SKM-1 treated with dmso at 0.1 percent for 144 hours (cell line): Measurements from ENCODE around the gene TIRAP.
A peak's percentile ranks its signal among the peaks of the same experiment; 100 is the strongest.

Experiments used
- DNase-seq: peaks from one replicate; lab custom pipeline; 2025; ENCODE audit not compliant: unreplicated experiment; lab: John Stamatoyannopoulos, UW

Gene TIRAP

DNA sequence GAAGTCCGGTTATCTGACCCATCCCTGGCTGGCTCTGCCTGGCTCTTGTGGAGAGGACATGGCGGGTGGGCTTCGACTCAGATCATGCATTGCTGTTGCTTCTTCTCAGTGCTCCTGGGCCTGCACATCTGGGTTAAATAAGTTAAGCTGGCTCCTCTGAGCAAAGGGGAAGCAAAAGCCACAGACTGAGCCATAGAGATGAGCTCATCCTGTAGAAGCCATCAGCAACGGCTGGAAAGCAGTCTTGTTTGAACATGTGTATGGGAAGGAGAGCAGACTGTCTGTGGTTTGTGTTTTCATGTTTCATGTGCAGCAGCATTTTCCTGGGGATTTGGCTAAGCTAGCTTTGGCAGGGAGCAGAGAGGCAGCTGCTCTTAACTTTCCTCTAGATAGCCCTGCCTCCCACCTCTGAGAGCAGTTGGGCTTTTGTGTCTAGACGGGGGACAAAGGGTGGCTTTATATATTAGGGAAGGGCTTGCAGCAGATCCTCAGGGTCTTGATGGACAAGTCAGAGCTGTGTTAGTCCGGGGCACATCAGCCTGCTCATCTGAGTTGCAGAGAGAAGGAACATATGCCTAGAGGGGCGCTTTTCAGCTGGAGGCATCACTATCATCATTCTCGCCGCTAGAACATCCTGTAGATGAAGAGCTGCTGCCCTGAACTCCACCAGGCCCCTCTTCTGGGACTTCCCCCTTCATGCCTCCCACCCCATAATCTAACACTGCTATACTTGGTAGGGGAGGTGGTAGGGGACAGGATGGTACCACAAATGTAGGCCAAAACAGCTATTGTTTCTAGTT is 35.9 kb downstream of the TIRAP start:
- DNase-seq, result peak; percentile 96

DNA sequence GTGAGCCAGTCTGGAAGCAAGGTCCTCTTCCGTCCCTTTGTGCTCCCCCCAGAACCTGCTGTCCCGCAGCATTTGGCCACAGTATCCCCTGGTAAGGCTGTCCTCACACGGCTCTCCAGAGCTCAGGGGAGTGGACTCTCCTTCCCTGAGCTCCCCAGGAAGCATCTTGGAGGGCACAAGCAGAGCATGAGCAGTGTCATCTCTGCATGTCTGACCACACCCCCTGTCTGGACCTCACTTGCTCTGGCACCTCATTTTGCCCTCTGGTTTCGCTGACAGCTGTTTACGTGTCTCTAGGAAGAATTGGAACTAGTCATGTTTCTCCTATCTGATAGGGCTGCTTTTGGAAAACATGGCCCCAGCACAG is 36.5 kb downstream of the TIRAP start:
- no peak for DNase-seq

DNA sequence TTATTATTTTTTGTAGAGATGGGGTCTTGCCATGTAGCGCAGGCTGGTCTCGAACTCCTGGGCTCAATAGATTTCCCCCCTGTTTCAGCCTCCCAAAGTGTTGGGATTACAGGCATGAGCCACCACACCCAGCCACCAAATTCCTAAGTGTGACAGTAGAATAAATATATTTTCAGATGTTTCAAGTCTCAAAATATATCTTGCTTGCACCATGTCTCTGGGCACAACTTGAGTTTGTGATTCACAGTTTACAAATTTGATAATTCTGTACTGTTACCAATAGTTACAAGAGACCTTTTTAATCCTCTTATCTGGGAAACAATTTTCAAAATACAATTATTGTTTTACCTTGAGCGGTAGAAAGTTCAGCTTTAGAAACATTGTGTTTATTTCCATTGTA is 40.1 kb downstream of the TIRAP start:
- DNase-seq, result no peak

DNA sequence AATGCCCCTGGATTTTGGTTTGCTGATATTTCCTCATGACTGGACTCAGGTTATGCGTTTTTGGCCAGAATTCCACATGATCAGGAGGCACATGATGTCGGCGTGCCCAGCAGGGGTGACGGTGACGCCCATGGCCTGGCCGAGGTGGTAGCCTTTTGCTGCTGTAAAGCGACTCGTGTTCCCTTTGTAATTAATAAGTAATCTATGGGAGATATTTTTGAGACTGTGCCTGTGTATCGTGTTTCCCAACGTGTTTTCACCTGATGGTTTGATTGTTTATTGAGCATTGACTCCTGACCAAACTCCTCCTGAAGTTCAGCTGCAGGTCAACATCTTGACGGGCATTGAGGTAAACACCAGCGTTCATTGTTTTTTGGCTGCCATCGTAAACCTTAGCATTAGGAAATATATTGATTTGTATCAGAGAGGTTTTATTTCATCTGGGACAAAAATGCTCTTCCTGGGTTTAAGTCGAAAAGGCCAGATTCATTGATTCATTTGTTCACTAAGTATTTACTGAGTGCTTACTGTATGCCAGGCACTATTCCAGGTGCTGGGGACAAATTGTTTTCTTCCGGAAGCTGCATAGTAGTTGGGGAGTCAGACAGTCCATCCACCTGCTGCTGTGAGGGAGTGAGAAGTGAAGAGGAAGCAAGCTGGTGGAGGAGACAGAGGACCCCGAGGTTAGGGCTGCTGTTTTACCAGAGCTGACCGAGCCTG is 44.5 kb downstream of the TIRAP start:
- no peak for DNase-seq

DNA sequence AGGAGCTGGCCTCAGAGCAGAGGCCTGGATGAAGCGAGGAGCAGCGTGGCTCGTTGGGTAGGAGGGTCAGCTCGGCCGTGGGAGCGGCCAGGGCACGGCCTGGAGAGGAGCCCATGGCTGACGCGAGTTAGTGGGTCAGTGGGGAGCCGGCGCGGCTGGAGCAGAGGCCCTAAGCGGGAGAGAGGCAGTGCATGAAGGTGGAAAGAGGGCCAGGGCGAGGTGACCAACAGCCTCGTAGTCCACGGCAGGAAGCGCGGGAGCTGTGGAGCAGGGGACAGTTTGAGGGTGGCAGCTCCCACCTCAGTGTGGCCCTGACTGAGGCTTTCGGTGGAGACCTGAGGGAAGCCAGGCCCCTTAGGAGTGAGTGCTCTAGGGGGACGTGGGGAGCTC is 45.1 kb downstream of the TIRAP start:
- DNase-seq, result no peak

DNA sequence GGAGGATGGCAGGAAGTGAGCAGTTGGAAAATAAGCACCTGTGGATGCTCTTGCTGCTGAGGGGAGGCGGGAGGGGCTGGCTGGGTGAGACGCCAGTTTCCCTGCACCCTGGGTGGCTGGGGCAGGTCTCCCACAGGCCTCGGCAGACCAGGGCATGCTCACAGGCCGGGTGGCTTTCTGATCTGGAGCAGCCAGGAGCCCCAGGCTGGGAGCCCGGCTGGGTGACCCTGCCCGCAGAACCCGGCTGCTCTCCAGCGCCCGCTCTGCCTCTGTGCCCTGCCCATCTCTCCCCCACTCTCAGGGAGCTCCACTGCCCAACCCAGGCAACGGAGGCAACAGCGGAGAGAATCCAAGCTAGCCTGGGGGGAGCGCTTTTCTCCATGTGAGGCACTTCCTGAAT is 45.6 kb downstream of the TIRAP start:
- no peak for DNase-seq

DNA sequence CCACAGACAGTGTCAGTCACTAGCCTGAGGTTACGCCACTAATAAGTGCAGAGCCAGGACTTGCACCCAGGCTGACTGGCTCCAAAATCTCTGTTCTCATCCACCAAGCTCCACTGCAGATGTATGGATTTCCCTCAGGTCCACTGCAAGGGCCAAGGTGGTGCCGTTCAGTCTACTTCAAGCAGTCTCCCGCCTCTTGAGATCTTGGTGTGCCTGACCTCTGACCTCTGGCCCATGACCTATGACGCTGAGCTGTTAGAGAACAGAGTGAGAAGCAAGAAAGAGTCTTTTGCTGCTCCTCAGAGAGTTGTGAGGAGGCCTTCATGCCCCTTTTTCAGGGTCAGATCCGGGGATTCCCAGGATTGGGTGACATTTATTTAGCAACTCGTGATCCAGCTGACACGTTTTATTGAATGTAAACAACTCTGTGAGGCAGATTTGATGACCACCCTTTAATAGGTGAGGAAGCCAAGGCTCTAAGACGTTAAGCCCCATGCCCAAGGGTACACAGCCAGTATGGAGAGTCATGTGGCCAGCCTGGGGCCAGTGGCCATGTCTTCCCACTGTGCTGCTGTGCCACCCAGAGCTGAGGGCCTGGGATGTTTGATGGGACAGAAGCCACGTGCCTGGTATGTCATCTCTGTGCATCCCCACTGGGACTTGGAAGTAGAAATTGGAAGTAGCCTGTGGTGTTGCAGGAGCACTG is 46.2 kb downstream of the TIRAP start:
- DNase-seq, result no peak

DNA sequence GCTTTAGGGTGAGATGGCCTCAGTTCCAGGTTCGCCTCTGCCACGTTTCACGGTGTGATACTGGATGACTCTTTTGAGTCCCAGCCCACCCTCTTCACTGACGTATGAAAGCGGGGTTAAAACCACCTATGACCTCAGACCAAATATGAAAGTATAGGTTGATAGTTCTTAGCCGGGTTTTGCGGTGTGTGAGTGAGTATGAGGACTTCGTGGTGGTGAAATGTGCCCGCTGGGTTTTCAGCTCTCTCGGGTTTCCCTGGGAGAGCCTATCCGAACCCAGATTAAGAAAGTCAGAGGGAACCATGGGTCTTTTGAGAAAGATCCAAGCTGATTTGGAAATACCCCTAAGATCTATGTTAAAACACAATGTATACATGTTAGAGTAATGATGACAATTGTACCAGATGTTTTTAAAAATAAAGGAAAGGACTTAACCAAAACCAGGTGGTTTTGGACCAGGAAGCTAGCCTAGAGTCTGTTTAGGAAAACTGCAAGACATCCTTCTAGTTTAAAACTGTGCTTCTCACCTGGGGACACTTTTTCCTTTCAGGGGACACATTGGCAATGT is 46.8 kb downstream of the TIRAP start:
- no peak for DNase-seq

DNA sequence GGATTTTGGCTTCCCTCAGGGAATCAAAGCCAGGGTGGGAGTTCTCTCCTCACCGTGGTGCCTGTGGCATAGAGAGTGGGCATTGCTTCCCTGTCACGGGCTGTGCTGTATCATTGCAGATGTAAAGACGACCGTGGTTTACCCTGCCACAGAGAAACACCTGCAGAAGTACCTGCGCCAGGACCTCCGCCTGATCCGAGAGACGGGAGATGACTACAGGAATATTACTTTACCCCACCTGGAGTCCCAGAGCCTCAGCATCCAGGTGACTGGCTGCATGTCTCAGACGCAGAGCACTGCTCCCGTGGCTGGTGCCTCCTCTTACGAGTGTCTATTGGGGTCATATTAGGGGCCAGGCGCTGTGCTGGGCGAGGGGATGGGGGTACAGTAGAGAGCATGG is 48.4 kb downstream of the TIRAP start:
- DNase-seq, result no peak

DNA sequence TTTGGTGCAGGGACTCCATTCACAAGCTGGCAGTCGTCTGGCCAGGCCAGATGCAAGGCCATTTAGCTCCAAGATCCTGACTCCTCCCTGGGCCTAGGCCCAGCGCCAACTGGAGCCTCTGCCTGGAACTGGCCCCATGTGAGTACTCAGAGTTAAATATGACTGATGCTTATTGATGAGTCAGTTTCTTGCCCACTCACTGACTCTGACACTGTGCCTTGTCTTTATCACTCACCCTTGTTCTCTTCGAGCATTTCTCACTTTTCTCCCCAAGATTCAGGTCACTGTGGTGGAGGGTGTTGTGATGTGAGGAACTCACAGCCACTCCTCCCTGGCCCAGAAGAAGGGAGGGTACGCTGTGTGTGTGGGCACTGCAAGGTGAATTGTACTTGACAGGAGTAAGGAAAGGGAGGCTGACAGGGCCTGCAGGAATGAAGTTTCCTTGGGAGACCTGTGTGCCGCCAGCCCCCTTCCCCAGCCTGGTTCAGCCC is 49.4 kb downstream of the TIRAP start:
- DNase-seq, result no peak

DNA sequence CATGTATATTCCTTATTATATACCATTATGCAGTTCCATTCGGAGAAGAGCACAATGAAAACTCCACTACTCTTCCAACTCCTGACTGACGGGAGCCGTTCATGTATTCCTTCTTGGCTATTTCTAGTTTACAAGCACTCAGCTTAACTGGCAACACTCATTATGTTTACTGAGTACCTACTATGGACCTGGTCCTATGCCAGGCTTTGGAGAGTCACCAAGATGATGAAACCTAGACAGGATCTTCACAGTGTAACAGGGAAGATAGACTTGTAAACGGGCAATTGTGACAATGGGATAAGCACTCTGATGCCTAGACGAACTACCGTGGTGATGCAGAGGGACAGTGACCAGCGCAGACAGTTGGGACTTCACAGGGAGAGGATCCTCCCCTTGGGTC is 50.2 kb downstream of the TIRAP start:
- no peak for DNase-seq

DNA sequence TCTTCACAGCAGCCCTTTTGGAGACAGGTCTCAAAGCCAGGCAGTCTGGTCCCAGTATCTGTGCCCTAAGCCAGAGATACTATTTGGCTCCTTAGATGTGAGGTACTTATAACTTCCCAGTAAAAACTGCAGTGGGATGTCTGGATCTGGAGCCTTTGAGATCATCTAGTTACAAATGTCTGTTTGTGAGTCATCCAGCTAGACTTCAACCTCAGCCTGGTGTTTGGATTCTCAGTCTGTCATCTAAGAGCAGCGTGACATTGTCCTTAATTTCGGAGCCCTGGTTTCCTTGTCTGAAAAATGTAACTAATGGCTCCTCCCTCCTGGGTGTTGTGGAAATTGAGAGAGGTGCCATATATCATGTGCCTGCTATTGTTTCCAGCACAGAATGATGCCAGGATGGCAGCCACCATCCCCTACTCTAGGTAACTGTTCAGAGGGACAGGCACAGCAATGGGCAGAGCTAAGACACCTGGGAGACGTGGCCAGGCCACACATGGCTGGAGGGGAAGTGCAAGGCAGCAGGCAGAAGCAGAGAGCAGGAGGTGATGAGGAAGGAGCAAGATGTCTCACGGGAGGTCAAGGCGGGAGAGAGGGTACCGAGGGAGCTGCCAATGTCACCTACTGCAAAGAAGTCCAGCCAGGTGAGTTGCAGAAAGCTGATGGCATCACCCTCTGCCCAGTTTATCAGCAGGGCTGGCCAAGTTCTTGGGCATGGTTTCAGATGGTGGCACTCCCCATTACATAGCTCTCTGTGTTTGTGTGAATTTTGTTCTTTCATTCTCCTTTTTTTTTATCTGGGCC is 52.0 kb downstream of the TIRAP start:
- no peak for DNase-seq

DNA sequence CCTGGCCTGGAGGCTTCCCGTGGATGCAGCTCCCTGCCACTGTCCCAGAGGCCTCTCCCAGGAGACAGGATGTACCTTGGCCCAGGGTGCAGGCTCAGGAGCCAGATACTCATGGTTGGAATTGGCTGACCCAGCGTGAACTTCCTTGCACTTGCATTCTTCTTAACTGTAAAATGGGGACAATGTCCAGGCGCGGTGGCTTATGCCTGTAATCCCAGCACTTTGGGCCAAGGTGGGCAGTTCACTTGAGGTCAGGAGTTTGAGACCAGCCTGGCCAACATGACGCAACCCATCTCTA is 52.5 kb downstream of the TIRAP start:
- DNase-seq, result no peak

DNA sequence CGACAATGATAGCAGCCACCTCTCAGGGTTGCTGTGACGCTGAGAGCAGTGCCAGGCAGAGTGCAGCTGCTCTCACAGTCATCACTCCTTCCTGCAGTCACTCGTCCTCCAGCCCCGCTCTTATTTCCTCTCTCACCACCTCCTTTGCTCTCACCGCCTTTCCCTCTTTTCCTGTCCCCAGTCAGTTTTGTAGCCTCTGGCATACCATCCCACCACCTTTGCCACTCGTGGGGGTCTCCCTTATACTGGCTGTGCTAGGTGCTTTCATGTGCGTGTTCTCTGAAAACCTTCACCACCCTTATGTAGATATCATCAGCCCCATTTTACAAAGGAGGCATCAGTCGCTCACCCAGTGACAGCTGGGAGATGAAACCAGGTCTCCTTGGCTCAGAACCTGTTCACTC is 53.2 kb downstream of the TIRAP start:
- DNase-seq, result no peak

DNA sequence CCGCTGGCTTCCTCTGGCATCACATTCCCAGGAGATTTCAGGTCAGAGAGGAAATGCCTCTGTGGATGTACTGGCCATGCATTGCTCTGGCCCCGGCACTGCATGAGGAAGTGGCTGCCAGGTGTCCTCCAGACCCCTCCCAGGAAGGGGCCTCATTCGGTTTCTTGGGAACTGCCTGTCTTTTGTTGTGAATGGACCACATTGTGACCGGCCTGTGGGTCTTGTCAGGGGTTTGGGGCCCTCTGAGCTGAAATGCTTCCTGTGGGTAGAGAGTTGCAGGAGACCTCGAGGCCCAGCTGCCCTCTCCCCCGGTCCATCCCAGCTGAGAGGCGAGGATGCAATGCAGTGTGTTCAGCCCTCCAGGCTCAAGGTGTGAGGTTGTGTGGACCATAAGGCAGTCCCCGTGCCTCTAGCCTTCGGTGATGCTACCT is 53.8 kb downstream of the TIRAP start:
- DNase-seq, result peak; percentile 59

DNA sequence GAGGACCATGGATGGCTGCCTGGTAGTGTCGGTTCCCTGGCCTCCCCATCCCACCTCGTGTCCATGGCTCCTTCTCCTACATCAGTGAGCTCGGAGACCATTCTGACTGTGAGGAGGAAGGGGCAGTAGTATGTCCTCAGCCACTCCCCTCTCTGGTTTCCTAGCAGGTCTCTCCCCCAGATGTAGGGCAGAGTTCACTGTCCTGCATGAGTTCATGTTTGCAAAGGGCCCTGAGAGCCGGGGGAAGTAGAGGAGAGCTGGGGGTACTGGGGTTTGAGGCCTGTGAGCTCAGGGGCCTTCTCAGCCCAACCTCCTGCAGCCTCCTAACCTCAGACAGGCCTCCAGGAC is 54.2 kb downstream of the TIRAP start:
- DNase-seq, result no peak

DNA sequence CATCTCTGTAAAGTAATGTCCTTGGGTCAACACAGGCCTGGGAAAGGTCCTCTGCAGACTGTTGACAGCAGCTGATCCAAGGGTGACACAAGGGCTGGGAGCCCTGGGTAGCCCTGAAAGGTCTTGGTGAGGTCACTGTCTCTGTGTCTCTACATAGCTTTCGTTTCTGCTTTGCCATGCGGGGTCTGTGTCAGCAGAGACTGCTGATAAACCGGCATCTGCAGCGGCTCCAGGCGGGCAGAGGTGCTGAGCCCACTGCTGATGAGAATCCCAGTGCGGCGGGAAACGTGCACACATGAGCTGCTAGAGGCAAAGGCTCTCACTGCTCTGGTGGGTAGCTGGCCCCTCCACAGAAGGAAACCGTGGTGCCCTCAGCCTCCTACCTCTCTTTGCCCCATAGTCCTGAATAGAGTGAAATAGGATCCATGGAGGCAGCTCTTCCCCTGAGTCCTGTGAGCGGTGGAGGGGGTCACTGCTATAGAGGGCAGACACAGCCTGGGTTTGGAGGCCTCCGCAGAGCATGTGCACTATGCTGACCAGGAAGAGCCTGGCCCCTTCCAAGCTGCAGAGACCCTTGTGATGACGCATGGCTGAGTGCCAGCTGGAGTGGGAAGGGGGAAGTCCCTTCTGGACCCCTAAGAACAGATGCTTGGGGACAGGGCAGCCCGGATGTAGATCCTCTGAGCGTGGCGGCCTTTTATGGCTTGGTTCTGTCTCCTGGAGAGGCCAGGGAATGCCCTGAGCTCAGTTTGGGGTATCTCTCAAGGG is 54.8 kb downstream of the TIRAP start:
- no peak for DNase-seq

DNA sequence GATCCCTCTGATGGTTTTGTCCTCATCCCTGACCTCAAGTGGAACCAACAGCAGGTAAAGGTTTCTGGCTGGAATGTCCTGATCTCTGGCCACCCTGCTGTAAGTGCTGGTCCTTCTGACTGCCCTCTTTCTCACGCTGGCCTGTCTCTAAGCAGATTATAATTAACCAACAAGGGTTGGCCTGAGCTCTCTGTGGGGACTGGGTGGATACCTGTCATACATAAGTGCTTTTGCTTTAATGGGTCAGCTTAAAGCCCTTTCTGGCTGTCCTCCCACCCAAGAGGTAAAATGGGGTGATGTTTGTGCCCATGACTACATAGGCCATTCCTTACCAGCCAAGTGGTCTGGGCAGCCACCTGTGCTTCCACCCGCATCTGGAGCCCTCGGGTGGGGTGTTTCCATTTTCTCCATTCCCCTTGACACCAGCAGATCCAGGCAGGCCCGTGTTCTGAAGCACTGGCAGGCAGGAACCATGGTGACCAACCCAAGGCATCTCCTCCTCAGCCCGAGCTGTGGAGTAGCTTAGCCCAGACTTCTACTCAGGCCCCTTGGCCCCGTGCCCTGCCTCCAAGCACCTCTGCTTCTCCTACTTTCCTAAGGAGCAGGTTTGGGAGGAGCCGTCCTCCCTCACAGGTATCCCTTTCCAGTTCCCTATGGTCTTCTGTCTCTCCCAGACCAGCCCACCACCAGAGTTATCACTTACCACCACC is 55.6 kb downstream of the TIRAP start:
- no peak for DNase-seq

DNA sequence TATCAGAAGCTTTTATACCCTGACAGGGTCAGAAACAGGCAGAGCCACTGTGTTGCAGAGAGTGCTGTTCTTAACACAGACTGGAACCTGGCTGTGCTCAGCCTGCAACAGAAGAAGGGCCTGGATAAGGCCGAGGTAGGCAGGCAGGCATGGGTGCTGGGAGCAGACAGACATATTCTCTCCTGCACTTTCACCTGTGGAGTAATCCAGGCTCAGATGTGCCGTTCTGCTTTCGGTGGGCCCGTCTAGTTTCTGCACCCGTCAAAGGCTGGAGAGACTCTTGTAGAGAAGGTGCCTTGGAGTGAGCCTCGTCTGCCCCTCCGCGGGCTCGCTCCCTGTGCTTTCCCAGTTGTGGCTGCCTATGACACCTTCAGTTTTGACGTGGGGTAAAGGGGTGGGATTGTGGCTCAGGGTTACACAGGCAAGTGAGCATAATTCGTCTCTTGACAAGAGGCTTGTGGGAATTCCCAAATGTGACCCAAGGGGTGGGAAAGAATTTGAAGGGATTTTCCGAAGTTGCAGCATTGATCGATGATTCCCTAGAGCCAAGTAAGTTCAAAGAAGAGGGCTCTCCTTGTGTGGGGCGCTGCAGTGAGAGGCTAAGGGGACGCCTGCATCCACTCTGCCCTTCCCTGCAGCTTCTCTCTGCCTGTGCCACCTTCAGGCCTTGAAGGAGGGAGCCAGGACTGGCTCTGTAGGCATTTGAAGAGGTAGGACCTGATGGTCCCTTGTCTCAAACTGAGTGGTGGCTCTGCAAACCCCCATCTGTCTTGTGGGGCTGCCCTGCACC is 56.4 kb downstream of the TIRAP start:
- no peak for DNase-seq
